AG04450 (cell line): ENCODE results near the gene PAK2. TPM values are rescaled to one million over a fixed set of nuclear protein-coding genes. Genes with fewer than 3 reads are reported as not detected.

Source experiments
- CTCF ChIA-PET: fragments of 300-600, 350-600 bp; formaldehyde crosslinking; extraction: SDS; loops from one replicate; lab custom pipeline; 2022; ENCODE audit warnings: antibody characterized with exemption, inconsistent platforms; lab: Charles Lee
- POLR2A ChIA-PET: fragments of 350-600 bp; formaldehyde crosslinking; extraction: SDS; loops from one replicate; lab custom pipeline; 2021; ENCODE audit warnings: antibody characterized with exemption, inconsistent platforms; lab: Yijun Ruan, JAX
- DNase-seq: peaks from one replicate; pipeline ENCODE4 v3.0.0-alpha.2; 2011; ENCODE audit warnings: low read depth, low spot score
- H3K27ac ChIP-seq: one replicate; pipeline ENCODE4 v1.5.1; 2012; ENCODE audit warnings: low read depth, low read length, control low read depth
- H3K27me3 ChIP-seq: one replicate; pipeline ENCODE4 v1.6.0; 2012; ENCODE audit warnings: low read length; ENCODE audit not compliant: control insufficient read depth, insufficient read depth
- H3K4me3 ChIP-seq: 2 replicates; pipeline ENCODE4 v1.5.1; 2011; ENCODE audit warnings: mild to moderate bottlenecking, low read depth, low read length, control low read depth
- H3K9me3 ChIP-seq: 2 replicates; pipeline ENCODE4 v1.5.1; 2012; ENCODE audit warnings: low read length; ENCODE audit not compliant: control insufficient read depth, insufficient read depth
- CTCF ChIP-seq: IDR thresholded peaks from 2 replicates; pipeline ENCODE4 v1.5.1; 2011; ENCODE audit warnings: low read depth, low read length, control low read depth, inconsistent platforms
- polyA plus RNA-seq: library from polyadenylated mRNA; depleted of rRNA; stranded (reverse); fragments of >200 nt; gene quantifications from 2 replicates; pipeline ENCODE4 v1.2.3, GENCODE V29; 2011

PAK2 gene
- polyA plus RNA-seq, 1 experiment = 51.0 TPM

DNA sequence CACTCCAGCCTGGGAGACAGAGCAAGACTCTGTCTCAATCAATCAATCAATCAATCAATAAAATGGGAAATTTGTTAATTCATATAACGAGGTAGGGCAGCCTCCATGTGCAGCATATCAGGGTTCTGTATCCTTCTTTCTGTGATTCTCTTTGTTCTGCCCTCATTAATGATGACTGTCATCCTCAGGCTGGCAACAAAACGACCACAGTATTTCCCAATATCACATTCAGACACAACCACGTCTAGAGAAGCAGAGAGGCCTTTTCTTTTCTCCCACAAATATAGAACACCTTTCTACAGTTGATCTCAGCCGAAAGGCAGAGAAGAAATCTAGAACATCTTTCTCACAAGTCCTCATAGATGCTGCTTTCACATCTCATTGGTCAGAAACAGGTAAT, 38.9 kb upstream of the PAK2 start:
- ChIA-PET POLR2A (no interaction called here), CTCF (no interaction called here)
- Histone ChIP-seq H3K27ac (no peak overlapping the region), H3K9me3 (no peaks in the 10 kb centered on the region), H3K27me3 (no peaks in the 10 kb centered on the region), H3K4me3 (no peak overlapping the region)
- no peak for DNase-seq
- TF ChIP-seq CTCF = no peak

- Histone ChIP-seq H3K4me3 (no peak overlapping the region), H3K9me3 (no peaks in the 10 kb centered on the region), H3K27me3 (no peaks in the 10 kb centered on the region), H3K27ac (no peak overlapping the region)
- no peak for TF ChIP-seq CTCF
- ChIA-PET POLR2A (no interaction called here), CTCF (interaction anchor here (2.2 kb wide), 1 partner anchor 21 kb away, joined by 5 read pairs; no protein-coding TSS in a partner anchor)
- no peak for DNase-seq
Measured at GRCh38 chr3:196706327-196706726, 33.3 kb upstream of the PAK2 start.

GRCh38 chr3:196706731-196707130, 32.9 kb upstream of the PAK2 start:
- TF ChIP-seq CTCF = no peak
- POLR2A ChIA-PET = no interaction called here
- H3K4me3 ChIP-seq = no peak overlapping the region
- H3K27ac ChIP-seq = no peak overlapping the region
- no peaks in the 10 kb centered on the region for H3K27me3 ChIP-seq
- no peaks in the 10 kb centered on the region for H3K9me3 ChIP-seq
- DNase-seq = no peak
- CTCF ChIA-PET = interaction anchor here (2.2 kb wide), 1 partner anchor 22 kb away, joined by 5 read pairs; no protein-coding TSS in a partner anchor

DNA sequence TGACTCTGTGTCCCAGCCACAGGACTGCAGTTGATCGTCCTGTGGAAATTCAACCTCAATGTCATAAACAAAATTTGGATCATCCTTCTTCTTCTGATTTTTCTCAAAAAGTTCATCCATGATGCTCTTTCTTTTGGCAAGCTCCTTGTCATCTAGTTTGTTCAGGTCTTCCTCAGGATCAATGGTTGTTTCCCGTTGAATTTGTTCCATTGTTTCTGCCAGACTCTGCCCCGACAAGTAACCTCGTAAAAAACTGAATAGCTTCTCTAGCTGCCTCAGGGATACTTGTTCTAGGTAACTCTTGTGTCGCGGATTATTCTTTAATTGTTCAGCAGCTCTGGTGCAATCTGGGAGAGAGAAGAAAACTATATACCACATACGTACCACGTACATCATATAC, 32.1 kb upstream of the PAK2 start:
- POLR2A ChIA-PET = no interaction called here
- CTCF ChIA-PET = interaction anchor here (1.7 to 2.2 kb wide), 2 partner anchors 23 to 98 kb away, joined by 4 to 5 read pairs; no protein-coding TSS in a partner anchor

GRCh38 chr3:196708467-196708866, 31.2 kb upstream of the PAK2 start:
- H3K4me3 ChIP-seq = no peak overlapping the region
- H3K27me3 ChIP-seq = no peaks in the 10 kb centered on the region
- TF ChIP-seq CTCF = no peak
- CTCF ChIA-PET = interaction anchor here (1.7 kb wide), 1 partner anchor 99 kb away, joined by 4 read pairs; no protein-coding TSS in a partner anchor
- H3K27ac ChIP-seq = no peak overlapping the region
- POLR2A ChIA-PET = no interaction called here
- DNase-seq = no peak
- peaks cover 2% of the 10 kb centered on the region; the same call in 1 of the 2 replicates for H3K9me3 ChIP-seq

More for the DNA sequence above, 32.1 kb upstream of the PAK2 start:
- no peaks in the 10 kb centered on the region for H3K27me3 ChIP-seq
- H3K9me3 ChIP-seq = peaks cover 2% of the 10 kb centered on the region; the same call in 1 of the 2 replicates
- DNase-seq = no peak
- H3K27ac ChIP-seq = no peak overlapping the region
- H3K4me3 ChIP-seq = no peak overlapping the region
- TF ChIP-seq CTCF = no peak
